ENCODE results near the gene NOTUM. TPM values are rescaled to one million over a fixed set of nuclear protein-coding genes. Genes with fewer than 3 reads are reported as not detected.

Gene NOTUM
- total RNA-seq, 1 donor = 0.27 TPM

Other genes with a start within 250 kb of the NOTUM start
- gene SLC25A10, start 248.9 kb downstream of the NOTUM start, total RNA-seq = 11.6 TPM
- not detected for gene GCGR, start 157.0 kb downstream of the NOTUM start, total RNA-seq
- gene MCRIP1, start 127.9 kb downstream of the NOTUM start, total RNA-seq = 65.2 TPM
- gene PPP1R27, start 126.1 kb downstream of the NOTUM start, total RNA-seq = 1.3 TPM
- gene P4HB, start 100.7 kb downstream of the NOTUM start, total RNA-seq = 277 TPM
- 206 TPM for gene ARHGDIA, start 89.8 kb downstream of the NOTUM start, total RNA-seq
- 145 TPM for gene ALYREF, start 69.6 kb downstream of the NOTUM start, total RNA-seq
- gene ANAPC11, start 69.5 kb downstream of the NOTUM start, total RNA-seq = 131 TPM
- 0.54 TPM for gene NPB, start 58.9 kb downstream of the NOTUM start, total RNA-seq
- 43.9 TPM for gene PCYT2, start 49.8 kb downstream of the NOTUM start, total RNA-seq
- 31.2 TPM for gene SIRT7, start 43.0 kb downstream of the NOTUM start, total RNA-seq
- 29.6 TPM for gene MAFG, start 33.5 kb downstream of the NOTUM start, total RNA-seq
- 26.4 TPM for gene PYCR1, start 23.9 kb downstream of the NOTUM start, total RNA-seq
- not detected for gene MYADML2, start 14.0 kb downstream of the NOTUM start, total RNA-seq
- 28.0 TPM for gene ASPSCR1, start 16.4 kb upstream of the NOTUM start, total RNA-seq
- gene CENPX, start 61.7 kb upstream of the NOTUM start, total RNA-seq = 32.3 TPM
- 16.4 TPM for gene LRRC45, start 62.1 kb upstream of the NOTUM start, total RNA-seq
- gene RAC3, start 70.5 kb upstream of the NOTUM start, total RNA-seq = 18.9 TPM
- gene DCXR, start 76.5 kb upstream of the NOTUM start, total RNA-seq = 57.9 TPM
- gene RFNG, start 90.6 kb upstream of the NOTUM start, total RNA-seq = 37.2 TPM
- gene GPS1, start 90.7 kb upstream of the NOTUM start, total RNA-seq = 138 TPM
- gene DUS1L, start 104.6 kb upstream of the NOTUM start, total RNA-seq = 98.0 TPM
- 80.8 TPM for gene FASN, start 137.0 kb upstream of the NOTUM start, total RNA-seq

Measured in hematopoietic multipotent progenitor cell (in vitro differentiated cells).